Loucy (cell line): ENCODE results near the gene MEPCE.
"Not testable (repeated sequence)": the region's sequence is repeated elsewhere in the genome, so short reads cannot be mapped to it uniquely, and the experiment has no call there.

Experiments used
- H2AFZ ChIP-seq: fragments of 200-600 bp; sonication (generic); 2 replicates; pipeline ENCODE4 v1.6.0; 2016; ENCODE audit warnings: antibody characterized with exemption, mild to moderate bottlenecking, low read length, moderate library complexity
- H3F3A ChIP-seq: fragments of 200-600 bp; 2 replicates; pipeline ENCODE4 v1.6.0; 2016; ENCODE audit warnings: antibody characterized with exemption, low read depth, mild to moderate bottlenecking
- H3K27me3 ChIP-seq: fragments of 200-600 bp; sonication (generic); 2 replicates; pipeline ENCODE4 v1.6.1; 2014; ENCODE audit warnings: low read length, mild to moderate bottlenecking; ENCODE audit not compliant: insufficient read depth, poor library complexity, severe bottlenecking
- H3K36me3 ChIP-seq: fragments of 200-600 bp; sonication (generic); 2 replicates; pipeline ENCODE4 v1.6.1; 2016; ENCODE audit warnings: low read length; ENCODE audit not compliant: insufficient read depth
- H3K4me1 ChIP-seq: fragments of 200-600 bp; sonication (generic); 2 replicates; pipeline ENCODE4 v1.5.1; 2014; ENCODE audit warnings: low read length, mild to moderate bottlenecking; ENCODE audit not compliant: insufficient read depth, poor library complexity, severe bottlenecking
- H3K4me2 ChIP-seq: fragments of 200-600 bp; sonication (generic); 2 replicates; pipeline ENCODE4 v1.6.0; 2014; ENCODE audit warnings: antibody characterized with exemption, low read length, low read depth, mild to moderate bottlenecking; ENCODE audit not compliant: poor library complexity, severe bottlenecking
- H3K4me3 ChIP-seq: fragments of 200-600 bp; sonication (generic); 2 replicates; pipeline ENCODE4 v1.5.1; 2014; ENCODE audit warnings: low read length, mild to moderate bottlenecking, mixed read lengths; ENCODE audit not compliant: poor library complexity, severe bottlenecking
- H3K79me2 ChIP-seq: fragments of 200-600 bp; sonication (generic); 2 replicates; pipeline ENCODE4 v1.6.1; 2014; ENCODE audit warnings: low read length; ENCODE audit not compliant: insufficient read depth
- H3K9ac ChIP-seq: fragments of 200-600 bp; sonication (generic); 2 replicates; pipeline ENCODE4 v1.6.0; 2014; ENCODE audit warnings: mild to moderate bottlenecking, low read depth, low read length, moderate library complexity; ENCODE audit not compliant: poor library complexity, severe bottlenecking
- H3K9me2 ChIP-seq: fragments of 200-600 bp; sonication (generic); replicated peaks from 2 replicates; pipeline ENCODE4 v1.6.1; 2016; ENCODE audit warnings: low read depth, low read length, mixed read lengths
- H3K9me3 ChIP-seq: fragments of 200-600 bp; sonication (generic); 2 replicates; pipeline ENCODE4 v1.6.1; 2014; ENCODE audit warnings: mild to moderate bottlenecking, antibody characterized with exemption, low read length, low read depth; ENCODE audit not compliant: insufficient read depth
- H4K20me1 ChIP-seq: fragments of 200-600 bp; sonication (generic); 2 replicates; pipeline ENCODE4 v1.6.0; 2014; ENCODE audit warnings: antibody characterized with exemption, low read length, mild to moderate bottlenecking; ENCODE audit not compliant: insufficient read depth, poor library complexity, severe bottlenecking
- CTCF ChIP-seq: fragments of 200-600 bp; sonication (generic); conservative IDR thresholded peaks from 2 replicates; pipeline ENCODE4 v1.5.1; 2014; ENCODE audit warnings: mild to moderate bottlenecking, antibody characterized with exemption, low read length
- EZH2phosphoT487 ChIP-seq: fragments of 200-600 bp; IDR thresholded peaks from 2 replicates; pipeline ENCODE4 v1.6.1; 2018; ENCODE audit warnings: antibody characterized with exemption, mild to moderate bottlenecking, moderate library complexity, borderline replicate concordance

The MEPCE gene

DNA sequence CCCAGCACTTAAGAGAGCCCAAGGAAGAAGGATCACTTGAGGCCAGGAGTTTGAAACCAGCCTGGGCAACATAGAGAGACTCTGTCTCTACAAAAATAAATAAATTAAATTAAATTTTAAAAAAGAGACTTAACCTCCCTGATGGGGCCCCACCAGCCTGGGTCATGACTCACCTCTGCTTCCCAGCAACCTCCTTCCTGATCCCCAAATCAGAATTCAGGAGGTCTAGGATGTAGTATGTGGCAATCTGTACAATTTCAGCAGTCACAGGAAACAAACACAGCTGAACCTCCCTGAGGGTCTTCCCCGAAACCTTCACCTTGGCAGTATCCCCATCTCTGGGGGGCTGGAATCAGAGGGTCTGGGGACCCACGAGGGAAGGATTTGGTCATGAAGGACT lies 16.4 kb downstream of the MEPCE start:
- Histone ChIP-seq H3F3A (no peaks in the 10 kb centered on the region), H3K27me3 (no peaks in the 10 kb centered on the region), H3K9ac (no peak overlapping the region), H3K79me2 (no peaks in the 10 kb centered on the region), H4K20me1 (no peaks in the 10 kb centered on the region), H3K36me3 (no peaks in the 10 kb centered on the region), H3K9me3 (no peaks in the 10 kb centered on the region), H2AFZ (no peak overlapping the region), H3K4me1 (peaks cover 12% of the 10 kb centered on the region), H3K9me2 (no peaks in the 10 kb centered on the region), H3K4me2 (no peak overlapping the region), H3K4me3 (no peak overlapping the region)
- TF ChIP-seq CTCF (no peak), EZH2phosphoT487 (no peak)

- not testable (repeated sequence) for H3K4me3 ChIP-seq, H3K9me3 ChIP-seq, H3K79me2 ChIP-seq, H3K9me2 ChIP-seq, H3K9ac ChIP-seq, H3K36me3 ChIP-seq, H3F3A ChIP-seq, H3K27me3 ChIP-seq, H2AFZ ChIP-seq, H4K20me1 ChIP-seq, H3K4me2 ChIP-seq
- peaks cover 12% of the 10 kb centered on the region for H3K4me1 ChIP-seq
Observed at GRCh38 chr7:100447363-100447762, 17.7 kb downstream of the MEPCE start.

DNA sequence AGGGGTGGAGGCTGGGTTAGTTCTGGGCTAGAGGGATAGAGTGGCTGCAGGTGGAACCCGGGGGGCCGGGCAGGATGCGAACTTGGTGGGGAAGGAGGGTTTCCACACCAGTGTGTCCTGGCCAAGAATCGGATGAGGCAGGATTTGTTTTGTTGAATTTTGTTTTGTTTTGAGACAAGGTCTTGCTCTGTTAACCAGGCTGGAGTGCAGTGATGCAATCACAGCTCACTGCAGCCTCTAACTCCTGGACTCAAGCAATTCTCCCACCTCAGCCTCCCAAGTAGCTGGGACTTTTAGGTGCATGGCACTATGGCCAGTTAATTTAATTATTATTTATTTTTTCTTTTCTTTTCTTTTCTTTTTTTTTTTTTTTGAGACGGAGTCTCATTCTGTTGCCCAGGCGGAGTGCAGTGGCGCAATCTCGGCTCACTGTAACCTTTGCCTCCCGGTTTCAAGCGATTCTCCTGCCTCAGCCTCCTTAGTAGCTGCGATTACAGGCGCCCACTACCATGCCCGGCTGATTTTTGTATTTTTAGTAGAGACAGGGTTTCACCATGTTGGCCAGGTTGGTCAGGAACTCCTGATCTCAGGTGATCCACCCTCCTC lies 19.7 kb downstream of the MEPCE start:
- no peaks in the 10 kb centered on the region for H3F3A ChIP-seq
- no peak overlapping the region for H3K4me2 ChIP-seq
- no peak overlapping the region for H3K9ac ChIP-seq
- H2AFZ ChIP-seq: no peak overlapping the region
- H3K36me3 ChIP-seq: no peaks in the 10 kb centered on the region
- no peaks in the 10 kb centered on the region for H3K79me2 ChIP-seq
- H3K27me3 ChIP-seq: no peaks in the 10 kb centered on the region
- H3K9me3 ChIP-seq: no peaks in the 10 kb centered on the region
- TF ChIP-seq EZH2phosphoT487 (no peak), CTCF (no peak)
- H4K20me1 ChIP-seq: no peaks in the 10 kb centered on the region
- no peaks in the 10 kb centered on the region for H3K9me2 ChIP-seq
- peaks cover 18% of the 10 kb centered on the region for H3K4me1 ChIP-seq
- no peak overlapping the region for H3K4me3 ChIP-seq

DNA sequence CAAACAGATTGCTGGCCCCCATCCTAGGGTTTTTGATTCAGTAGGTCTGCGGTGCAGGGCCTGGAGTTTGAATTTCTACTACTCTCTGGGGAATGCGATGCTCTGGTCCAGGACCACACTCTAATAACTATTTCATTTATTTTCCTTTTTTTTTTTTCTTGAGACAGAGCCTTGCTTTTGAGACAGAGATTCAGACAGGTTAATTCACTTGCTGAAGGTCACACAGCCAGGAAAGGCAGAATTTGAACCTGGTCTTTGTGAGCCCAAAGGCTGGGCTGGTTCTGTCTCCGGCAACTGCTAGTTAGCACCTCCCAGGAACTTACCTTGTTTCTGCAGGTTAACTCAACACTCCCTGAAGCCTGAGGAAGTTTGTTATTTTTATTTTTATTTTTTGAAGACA lies 22.9 kb downstream of the MEPCE start:
- Histone ChIP-seq H3K36me3 (no peaks in the 10 kb centered on the region), H3K4me2 (no peak overlapping the region), H3K4me3 (no peak overlapping the region), H3K27me3 (no peaks in the 10 kb centered on the region), H3F3A (no peaks in the 10 kb centered on the region), H3K4me1 (peaks cover 21% of the 10 kb centered on the region), H3K79me2 (no peaks in the 10 kb centered on the region), H3K9ac (no peak overlapping the region), H3K9me3 (no peaks in the 10 kb centered on the region), H2AFZ (no peak overlapping the region), H3K9me2 (no peaks in the 10 kb centered on the region), H4K20me1 (no peaks in the 10 kb centered on the region)
- TF ChIP-seq EZH2phosphoT487 (no peak), CTCF (no peak)

- not testable (repeated sequence) for H3K9me2 ChIP-seq, H3K36me3 ChIP-seq, H4K20me1 ChIP-seq, H3K4me3 ChIP-seq, H3F3A ChIP-seq, H3K27me3 ChIP-seq, H3K9me3 ChIP-seq, H2AFZ ChIP-seq, H3K79me2 ChIP-seq
- Histone ChIP-seq H3K4me2 (peak overlapping the region; percentile 58), H3K9ac (peak overlapping the region; percentile 56), H3K4me1 (peaks cover 21% of the 10 kb centered on the region)
Observed at GRCh38 chr7:100453854-100454253, 24.2 kb downstream of the MEPCE start.
